Neural cell (in vitro differentiated cells): ENCODE results near the gene NCOA4.

ENCODE experiments used
- EP300 ChIP-seq: fragments of 450-650 bp; conservative IDR thresholded peaks from 2 replicates; pipeline ENCODE4 v1.6.1; 2014; ENCODE audit warnings: antibody characterized with exemption, mild to moderate bottlenecking, moderate library complexity; ENCODE audit not compliant: poor library complexity, severe bottlenecking
- EZH2 ChIP-seq: fragments of 200-600, 300-800 bp; shearing (Covaris generic), sonication (generic); IDR thresholded peaks from 2 replicates; pipeline ENCODE4 v1.6.1; 2014; ENCODE audit warnings: antibody characterized with exemption, low read length, borderline replicate concordance, mild to moderate bottlenecking; ENCODE audit not compliant: insufficient read depth, poor library complexity, severe bottlenecking
- MXI1 ChIP-seq: fragments of 450-650 bp; conservative IDR thresholded peaks from 2 replicates; pipeline ENCODE4 v1.6.1; 2014; ENCODE audit warnings: antibody characterized with exemption, mild to moderate bottlenecking; ENCODE audit not compliant: poor library complexity, severe bottlenecking
- POLR2AphosphoS5 ChIP-seq: IDR thresholded peaks from 2 replicates; pipeline ENCODE4 v1.6.1; 2012
- RAD21 ChIP-seq: fragments of 450-650 bp; conservative IDR thresholded peaks from 2 replicates; pipeline ENCODE4 v1.6.1; 2014; ENCODE audit warnings: antibody characterized with exemption, mild to moderate bottlenecking, moderate library complexity
- REST ChIP-seq: IDR thresholded peaks from 2 replicates; pipeline ENCODE4 v1.6.1; 2012; ENCODE audit warnings: borderline replicate concordance
- SMC3 ChIP-seq: fragments of 450-650 bp; conservative IDR thresholded peaks from 2 replicates; pipeline ENCODE4 v1.6.1; 2014; ENCODE audit warnings: antibody characterized with exemption, mild to moderate bottlenecking, moderate library complexity; ENCODE audit not compliant: poor library complexity
- TAF1 ChIP-seq: IDR thresholded peaks from 2 replicates; pipeline ENCODE4 v1.6.1; 2012; ENCODE audit warnings: low read depth
- TF ChIP-seq, protein P1 (sequence below): fragments of 450-650 bp; IDR thresholded peaks from 2 replicates; pipeline ENCODE4 v1.5.1; 2014; ENCODE audit warnings: antibody characterized with exemption, mild to moderate bottlenecking, moderate library complexity; ENCODE audit not compliant: poor library complexity, severe bottlenecking

GRCh38 chr10:46019177-46019528 lies 11.3 kb downstream of the NCOA4 start:
- TF ChIP-seq, protein P1, sequence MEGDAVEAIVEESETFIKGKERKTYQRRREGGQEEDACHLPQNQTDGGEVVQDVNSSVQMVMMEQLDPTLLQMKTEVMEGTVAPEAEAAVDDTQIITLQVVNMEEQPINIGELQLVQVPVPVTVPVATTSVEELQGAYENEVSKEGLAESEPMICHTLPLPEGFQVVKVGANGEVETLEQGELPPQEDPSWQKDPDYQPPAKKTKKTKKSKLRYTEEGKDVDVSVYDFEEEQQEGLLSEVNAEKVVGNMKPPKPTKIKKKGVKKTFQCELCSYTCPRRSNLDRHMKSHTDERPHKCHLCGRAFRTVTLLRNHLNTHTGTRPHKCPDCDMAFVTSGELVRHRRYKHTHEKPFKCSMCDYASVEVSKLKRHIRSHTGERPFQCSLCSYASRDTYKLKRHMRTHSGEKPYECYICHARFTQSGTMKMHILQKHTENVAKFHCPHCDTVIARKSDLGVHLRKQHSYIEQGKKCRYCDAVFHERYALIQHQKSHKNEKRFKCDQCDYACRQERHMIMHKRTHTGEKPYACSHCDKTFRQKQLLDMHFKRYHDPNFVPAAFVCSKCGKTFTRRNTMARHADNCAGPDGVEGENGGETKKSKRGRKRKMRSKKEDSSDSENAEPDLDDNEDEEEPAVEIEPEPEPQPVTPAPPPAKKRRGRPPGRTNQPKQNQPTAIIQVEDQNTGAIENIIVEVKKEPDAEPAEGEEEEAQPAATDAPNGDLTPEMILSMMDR, result no peak
- TF ChIP-seq EZH2 (no peak), TAF1 (no peak), EP300 (no peak), POLR2AphosphoS5 (no peak), REST (no peak), MXI1 (no peak), SMC3 (no peak), RAD21 (no peak)
